Esophagus squamous epithelium (tissue), 4 donors: ENCODE data around the gene ISLR2.

Source experiments
- POLR2A ChIP-seq, 4 donors: fragments of 450-650 bp; IDR thresholded peaks; one replicate each; pipeline ENCODE4 v1.6.1; 2017; ENCODE audit warnings: antibody characterized with exemption in 4 of 4, mild to moderate bottlenecking in 4 of 4, moderate library complexity in 3 of 4
- TF ChIP-seq, protein P1 (sequence below), 6 experiments: fragments of 450-650 bp in 4 of 6; fragments of 200-600 bp in 2 of 6; sonication (generic) in 2 of 6; IDR thresholded peaks; one replicate each; pipeline ENCODE4 v1.5.1; 2016 to 2019; ENCODE audit warnings: antibody characterized with exemption in 6 of 6, mild to moderate bottlenecking in 4 of 6, moderate library complexity in 4 of 6

DNA sequence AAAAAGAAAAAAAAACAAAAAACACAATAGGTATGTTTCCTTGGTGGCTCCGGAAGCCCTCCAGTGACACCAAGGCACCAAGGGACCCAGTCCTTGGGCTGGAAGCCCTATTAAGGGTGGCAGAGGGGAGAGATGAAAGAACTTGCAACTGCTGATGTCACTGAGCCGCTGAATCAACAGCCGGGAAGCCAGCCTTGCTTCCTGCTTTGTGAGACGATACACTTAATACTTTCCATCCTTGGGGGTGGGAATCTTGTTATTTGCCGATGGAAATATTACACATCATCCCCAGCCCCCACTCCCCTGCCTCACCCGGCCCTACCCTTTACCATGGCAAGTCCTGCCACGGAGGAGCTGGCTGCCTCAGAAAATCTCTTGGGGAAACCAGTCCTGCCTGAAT, 5.6 kb upstream of the ISLR2 start:
- no peak for TF ChIP-seq POLR2A (IDR thresholded peaks at IDR 0.05)
- TF ChIP-seq, protein P1, sequence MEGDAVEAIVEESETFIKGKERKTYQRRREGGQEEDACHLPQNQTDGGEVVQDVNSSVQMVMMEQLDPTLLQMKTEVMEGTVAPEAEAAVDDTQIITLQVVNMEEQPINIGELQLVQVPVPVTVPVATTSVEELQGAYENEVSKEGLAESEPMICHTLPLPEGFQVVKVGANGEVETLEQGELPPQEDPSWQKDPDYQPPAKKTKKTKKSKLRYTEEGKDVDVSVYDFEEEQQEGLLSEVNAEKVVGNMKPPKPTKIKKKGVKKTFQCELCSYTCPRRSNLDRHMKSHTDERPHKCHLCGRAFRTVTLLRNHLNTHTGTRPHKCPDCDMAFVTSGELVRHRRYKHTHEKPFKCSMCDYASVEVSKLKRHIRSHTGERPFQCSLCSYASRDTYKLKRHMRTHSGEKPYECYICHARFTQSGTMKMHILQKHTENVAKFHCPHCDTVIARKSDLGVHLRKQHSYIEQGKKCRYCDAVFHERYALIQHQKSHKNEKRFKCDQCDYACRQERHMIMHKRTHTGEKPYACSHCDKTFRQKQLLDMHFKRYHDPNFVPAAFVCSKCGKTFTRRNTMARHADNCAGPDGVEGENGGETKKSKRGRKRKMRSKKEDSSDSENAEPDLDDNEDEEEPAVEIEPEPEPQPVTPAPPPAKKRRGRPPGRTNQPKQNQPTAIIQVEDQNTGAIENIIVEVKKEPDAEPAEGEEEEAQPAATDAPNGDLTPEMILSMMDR (IDR thresholded peaks at IDR 0.05): no peak
